ENCODE results near the gene NAT16.
"Not testable (repeated sequence)": the region's sequence is repeated elsewhere in the genome, so short reads cannot be mapped to it uniquely, and the experiment has no call there.

The NAT16 gene

DNA sequence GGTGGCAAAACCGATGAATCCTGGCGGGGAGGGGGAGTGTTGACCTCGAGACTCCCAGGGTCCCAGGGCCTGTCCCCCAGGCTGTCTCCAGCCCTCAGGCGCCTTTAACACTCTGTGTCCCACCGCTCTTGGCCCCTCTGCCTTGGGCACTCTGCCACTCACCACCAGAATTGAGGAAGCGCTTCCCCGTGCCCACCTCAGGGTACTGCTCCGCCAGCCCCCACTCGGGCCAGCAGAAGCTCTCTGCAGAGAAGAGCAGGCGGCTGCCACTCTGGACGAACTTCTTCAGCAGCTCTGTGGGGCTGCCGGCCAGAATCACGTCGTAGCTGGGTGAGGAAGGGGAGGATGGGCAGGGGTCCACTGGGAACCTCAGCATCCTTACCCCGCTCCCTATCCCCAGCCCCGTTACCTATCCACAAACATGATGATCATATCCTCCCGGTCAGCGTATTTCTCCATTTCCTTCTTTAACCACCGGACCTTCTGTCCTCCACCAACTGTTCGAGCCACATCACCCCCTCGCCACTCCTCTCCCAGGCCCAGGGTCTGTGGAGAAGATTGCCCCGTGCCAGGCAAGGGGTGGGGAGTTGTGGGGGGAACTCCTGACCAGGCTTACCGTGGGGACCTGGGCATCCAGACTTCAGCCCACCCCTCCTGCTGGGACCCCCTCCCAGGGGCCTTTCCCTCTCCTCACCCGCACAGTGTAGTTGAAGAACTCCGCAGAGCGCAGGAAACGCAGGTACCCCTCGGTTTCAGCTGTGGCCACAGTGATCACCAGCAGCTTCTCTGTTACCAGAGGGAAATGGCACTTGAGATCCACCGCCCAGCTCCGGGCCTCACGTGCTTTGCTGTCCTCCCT, 36.1 kb upstream of the NAT16 start:
- H3K9ac ChIP-seq (ENCODE audit: low read length in 2 of 2), result peak overlapping the region; percentile 72 to 81
- no peaks in the 10 kb centered on the region for H3K9me3 ChIP-seq (ENCODE audit: control insufficient read depth in 2 of 2, low read length in 2 of 2)
- peaks cover 35% of the 10 kb centered on the region for H3K4me1 ChIP-seq (ENCODE audit: control insufficient read depth, insufficient read depth, low read length)
- peak overlapping the region; percentile 80 for H3K27ac ChIP-seq (ENCODE audit: low read length)
- H3K36me3 ChIP-seq (ENCODE audit: control insufficient read depth in 2 of 2, insufficient read depth in 2 of 2, low read length in 2 of 2), result peaks cover 6 to 13% of the 10 kb centered on the region in 2 donors
- no peaks in the 10 kb centered on the region for H3K27me3 ChIP-seq (ENCODE audit: control insufficient read depth in 1 of 2, insufficient read depth in 2 of 2, low read length in 2 of 2)
- peak overlapping the region; percentile 90 to 97 for H3K4me3 ChIP-seq (ENCODE audit: low read length in 2 of 2)

DNA sequence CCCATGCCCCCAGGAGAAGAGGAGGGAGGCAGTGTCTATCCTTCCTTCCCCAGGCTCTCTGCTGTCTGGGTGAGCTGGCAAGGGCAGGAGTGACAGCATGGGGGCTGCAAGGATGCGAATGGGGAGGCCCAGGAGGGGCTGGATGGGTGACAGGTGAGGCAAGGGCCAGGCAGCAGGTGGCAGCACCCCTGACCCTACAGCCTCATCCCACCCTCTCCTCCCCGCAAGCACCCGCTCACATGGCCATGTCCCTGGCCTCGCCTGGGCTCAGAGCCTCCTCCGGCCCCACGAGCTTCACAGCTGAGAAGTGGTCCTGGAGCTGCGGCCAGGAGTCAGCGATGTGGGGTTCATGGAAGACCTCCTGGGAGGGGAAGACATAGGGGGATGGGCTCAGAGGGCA, 31.9 kb upstream of the NAT16 start:
- Histone ChIP-seq H3K4me3 (ENCODE audit: low read length in 2 of 2) (no peak overlapping the region), H3K27me3 (ENCODE audit: control insufficient read depth in 1 of 2, insufficient read depth in 2 of 2, low read length in 2 of 2) (no peaks in the 10 kb centered on the region), H3K36me3 (ENCODE audit: control insufficient read depth in 2 of 2, insufficient read depth in 2 of 2, low read length in 2 of 2) (peaks cover 7 to 28% of the 10 kb centered on the region in 2 donors), H3K9ac (ENCODE audit: low read length in 2 of 2) (no peak overlapping the region), H3K27ac (ENCODE audit: low read length) (no peak overlapping the region), H3K9me3 (ENCODE audit: control insufficient read depth in 2 of 2, low read length in 2 of 2) (no peaks in the 10 kb centered on the region), H3K4me1 (ENCODE audit: control insufficient read depth, insufficient read depth, low read length) (peaks cover 17% of the 10 kb centered on the region)

DNA sequence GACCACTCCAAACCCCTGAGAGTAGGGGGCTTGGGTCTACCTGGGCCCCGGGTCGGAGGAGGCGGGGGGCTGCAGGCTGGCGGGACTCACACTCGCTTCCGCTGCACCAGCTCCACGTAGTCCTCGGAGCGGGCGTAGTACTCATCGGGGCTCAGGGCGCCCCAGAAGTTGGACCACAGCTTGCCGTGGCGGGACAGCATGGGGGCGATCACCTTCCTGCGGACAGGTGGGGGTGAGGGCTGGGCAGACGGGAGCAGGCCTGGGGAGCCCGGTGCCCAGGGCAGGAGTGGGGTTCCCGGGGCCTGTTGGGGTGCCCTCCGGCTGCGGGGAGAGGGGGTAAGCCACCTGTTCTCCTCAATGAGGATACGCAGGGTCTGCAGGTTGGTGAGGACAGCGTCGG, 31.4 kb upstream of the NAT16 start:
- no peaks in the 10 kb centered on the region for H3K9me3 ChIP-seq (ENCODE audit: control insufficient read depth in 2 of 2, low read length in 2 of 2)
- H3K4me1 ChIP-seq (ENCODE audit: control insufficient read depth, insufficient read depth, low read length), result peaks cover 12% of the 10 kb centered on the region
- no peak overlapping the region for H3K9ac ChIP-seq (ENCODE audit: low read length in 2 of 2)
- no peak overlapping the region for H3K27ac ChIP-seq (ENCODE audit: low read length)
- peaks cover 7 to 31% of the 10 kb centered on the region in 2 donors for H3K36me3 ChIP-seq (ENCODE audit: control insufficient read depth in 2 of 2, insufficient read depth in 2 of 2, low read length in 2 of 2)
- no peaks in the 10 kb centered on the region for H3K27me3 ChIP-seq (ENCODE audit: control insufficient read depth in 1 of 2, insufficient read depth in 2 of 2, low read length in 2 of 2)
- no peak overlapping the region for H3K4me3 ChIP-seq (ENCODE audit: low read length in 2 of 2)

DNA sequence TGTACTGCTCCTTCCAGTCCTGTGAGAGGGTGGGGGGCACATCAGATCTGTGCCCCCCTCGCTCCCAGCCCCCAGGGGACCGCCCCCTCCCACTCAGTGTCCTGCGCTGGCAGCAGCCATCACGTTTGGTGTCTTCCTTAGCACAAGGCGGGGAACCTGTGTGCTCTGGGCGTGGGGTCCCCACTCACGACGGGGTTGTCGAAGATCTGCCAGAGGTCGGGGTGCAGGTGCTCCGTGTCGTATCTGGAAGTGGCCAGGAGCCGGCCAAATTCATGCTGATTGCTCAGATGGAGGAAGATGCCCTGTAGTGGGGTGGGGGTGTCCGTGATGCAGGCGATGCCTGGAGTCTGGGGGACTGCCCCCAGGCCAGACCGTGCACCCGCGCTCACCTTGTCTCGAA, 30.1 kb upstream of the NAT16 start:
- no peak overlapping the region for H3K9ac ChIP-seq (ENCODE audit: low read length in 2 of 2)
- no peaks in the 10 kb centered on the region for H3K27me3 ChIP-seq (ENCODE audit: control insufficient read depth in 1 of 2, insufficient read depth in 2 of 2, low read length in 2 of 2)
- H3K36me3 ChIP-seq (ENCODE audit: control insufficient read depth in 2 of 2, insufficient read depth in 2 of 2, low read length in 2 of 2), result peaks cover 7 to 34% of the 10 kb centered on the region in 2 donors
- no peak overlapping the region for H3K27ac ChIP-seq (ENCODE audit: low read length)
- peaks cover 3% of the 10 kb centered on the region for H3K4me1 ChIP-seq (ENCODE audit: control insufficient read depth, insufficient read depth, low read length)
- H3K4me3 ChIP-seq (ENCODE audit: low read length in 2 of 2), result no peak overlapping the region
- H3K9me3 ChIP-seq (ENCODE audit: control insufficient read depth in 2 of 2, low read length in 2 of 2), result no peaks in the 10 kb centered on the region

DNA sequence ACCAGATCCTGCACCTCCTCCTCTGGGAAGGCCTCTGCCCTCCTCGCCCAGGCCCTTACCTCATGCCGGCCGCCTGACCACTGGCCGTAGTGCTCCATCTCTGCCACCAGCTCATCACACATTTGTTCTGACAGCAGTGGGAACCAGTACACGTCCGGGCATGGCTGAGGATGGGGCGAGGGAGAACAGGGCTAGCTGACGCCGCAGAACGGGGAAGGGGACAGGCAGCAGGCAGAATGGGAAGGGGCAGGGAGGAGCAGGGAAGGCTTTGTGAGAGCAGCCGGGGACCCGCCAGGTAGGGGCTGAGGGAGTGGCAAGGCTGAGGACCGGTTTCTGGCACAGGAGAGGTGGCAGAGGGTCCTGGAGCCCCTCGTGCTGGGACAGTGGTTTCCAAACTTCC, 28.7 kb upstream of the NAT16 start:
- Histone ChIP-seq H3K9me3 (ENCODE audit: control insufficient read depth in 2 of 2, low read length in 2 of 2) (no peaks in the 10 kb centered on the region), H3K4me3 (ENCODE audit: low read length in 2 of 2) (no peak overlapping the region), H3K27me3 (ENCODE audit: control insufficient read depth in 1 of 2, insufficient read depth in 2 of 2, low read length in 2 of 2) (no peaks in the 10 kb centered on the region), H3K36me3 (ENCODE audit: control insufficient read depth in 2 of 2, insufficient read depth in 2 of 2, low read length in 2 of 2) (peaks cover 7 to 31% of the 10 kb centered on the region in 2 donors), H3K27ac (ENCODE audit: low read length) (no peak overlapping the region), H3K9ac (ENCODE audit: low read length in 2 of 2) (no peak overlapping the region), H3K4me1 (ENCODE audit: control insufficient read depth, insufficient read depth, low read length) (no peaks in the 10 kb centered on the region)

DNA sequence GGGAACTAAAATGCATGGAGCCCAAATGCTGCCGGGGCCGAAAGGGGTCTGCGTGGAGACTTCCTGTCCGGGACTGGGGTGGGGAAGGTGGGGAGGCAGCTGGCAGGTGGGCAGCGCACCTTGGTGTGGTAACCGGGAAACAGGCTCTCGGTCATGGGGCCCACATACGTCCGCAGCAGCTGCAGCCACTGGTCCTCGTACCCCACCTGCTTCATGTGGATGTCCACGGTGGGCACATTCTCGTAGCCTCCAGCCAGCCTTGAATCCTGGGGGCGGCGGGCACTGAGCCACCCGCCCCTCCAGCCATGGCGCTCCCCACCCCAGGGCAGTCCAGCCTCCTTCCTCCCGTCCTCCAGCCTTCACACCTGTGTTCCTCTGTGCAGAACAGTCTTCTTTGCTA, 27.4 kb upstream of the NAT16 start:
- H3K4me1 ChIP-seq (ENCODE audit: control insufficient read depth, insufficient read depth, low read length), result peaks cover under 1% of the 10 kb centered on the region
- no peak overlapping the region for H3K4me3 ChIP-seq (ENCODE audit: low read length in 2 of 2)
- peaks cover 5 to 7% of the 10 kb centered on the region in 2 donors for H3K27me3 ChIP-seq (ENCODE audit: control insufficient read depth in 1 of 2, insufficient read depth in 2 of 2, low read length in 2 of 2)
- no peak overlapping the region for H3K27ac ChIP-seq (ENCODE audit: low read length)
- H3K9me3 ChIP-seq (ENCODE audit: control insufficient read depth in 2 of 2, low read length in 2 of 2), result no peaks in the 10 kb centered on the region
- H3K36me3 ChIP-seq (ENCODE audit: control insufficient read depth in 2 of 2, insufficient read depth in 2 of 2, low read length in 2 of 2), result peaks cover 7 to 29% of the 10 kb centered on the region in 2 donors
- no peak overlapping the region for H3K9ac ChIP-seq (ENCODE audit: low read length in 2 of 2)

DNA sequence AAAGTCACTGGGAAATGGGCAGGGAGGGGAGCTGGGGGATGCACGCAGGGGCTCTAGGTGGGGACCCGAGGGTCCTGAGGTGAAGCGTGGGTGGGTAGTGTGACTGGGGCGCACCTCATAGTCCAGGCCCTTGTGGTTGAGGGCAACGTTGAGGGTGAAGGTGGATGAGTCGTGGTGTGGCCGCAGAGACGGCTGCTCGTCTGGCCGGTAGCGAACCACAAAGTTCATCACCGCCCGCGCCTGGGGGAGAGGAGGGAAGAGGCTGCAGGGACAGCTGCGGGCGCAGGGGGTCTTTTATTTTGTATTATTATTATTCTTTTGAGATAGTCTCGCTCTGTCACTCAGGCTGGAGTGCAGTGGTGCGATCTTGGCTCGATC, 26.6 kb upstream of the NAT16 start:
- Histone ChIP-seq H3K9ac (ENCODE audit: low read length in 2 of 2) (no peak overlapping the region), H3K4me1 (ENCODE audit: control insufficient read depth, insufficient read depth, low read length) (peaks cover 8% of the 10 kb centered on the region), H3K27me3 (ENCODE audit: control insufficient read depth in 1 of 2, insufficient read depth in 2 of 2, low read length in 2 of 2) (peaks cover 12 to 15% of the 10 kb centered on the region in 2 donors), H3K27ac (ENCODE audit: low read length) (no peak overlapping the region), H3K36me3 (ENCODE audit: control insufficient read depth in 2 of 2, insufficient read depth in 2 of 2, low read length in 2 of 2) (peaks cover 5 to 24% of the 10 kb centered on the region in 2 donors), H3K9me3 (ENCODE audit: control insufficient read depth in 2 of 2, low read length in 2 of 2) (no peaks in the 10 kb centered on the region), H3K4me3 (ENCODE audit: low read length in 2 of 2) (no peak overlapping the region)

DNA sequence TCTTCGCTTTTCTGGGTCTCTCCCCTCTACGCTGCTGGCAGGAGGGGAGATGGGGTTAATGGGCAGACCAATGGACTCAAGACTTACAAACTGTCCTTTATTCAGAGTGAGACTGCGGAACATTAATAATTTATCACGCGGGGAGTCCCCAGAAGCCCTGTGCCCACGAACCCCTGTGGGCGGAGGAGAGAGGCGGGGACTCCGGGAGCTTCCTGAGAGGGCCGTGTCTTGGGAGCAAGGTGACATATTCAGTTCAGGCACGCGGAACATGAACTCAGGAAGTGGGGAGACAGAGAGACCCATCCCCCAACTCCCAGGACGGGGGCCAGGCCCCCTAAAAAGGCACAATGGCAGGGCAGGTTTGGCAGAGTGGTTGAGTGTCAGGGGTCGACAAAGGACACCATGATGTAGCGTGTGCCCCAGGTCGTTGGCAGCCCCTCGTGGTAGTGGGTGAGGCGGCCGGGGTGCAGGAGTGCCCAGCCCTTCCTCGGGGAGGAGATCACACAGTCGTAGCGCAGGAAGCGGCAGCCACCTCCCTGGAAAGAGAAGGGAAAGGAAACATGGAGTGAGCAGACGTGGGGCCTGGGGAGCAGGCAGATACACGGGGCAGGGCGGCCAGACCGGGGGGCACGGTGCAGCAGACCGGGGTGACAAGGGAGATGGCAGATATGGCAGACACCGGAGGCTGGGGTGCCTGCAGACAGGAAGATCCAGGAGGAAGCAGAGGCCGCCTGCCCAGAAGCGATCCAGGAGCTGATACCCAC, 26.0 kb upstream of the NAT16 start:
- Histone ChIP-seq H3K4me3 (ENCODE audit: low read length in 2 of 2) (no peak overlapping the region), H3K27ac (ENCODE audit: low read length) (no peak overlapping the region), H3K4me1 (ENCODE audit: control insufficient read depth, insufficient read depth, low read length) (peaks cover 10% of the 10 kb centered on the region), H3K9ac (ENCODE audit: low read length in 2 of 2) (no peak overlapping the region), H3K36me3 (ENCODE audit: control insufficient read depth in 2 of 2, insufficient read depth in 2 of 2, low read length in 2 of 2) (peaks cover 0 to 22% of the 10 kb centered on the region in 2 donors), H3K27me3 (ENCODE audit: control insufficient read depth in 1 of 2, insufficient read depth in 2 of 2, low read length in 2 of 2) (peaks cover 13 to 17% of the 10 kb centered on the region in 2 donors), H3K9me3 (ENCODE audit: control insufficient read depth in 2 of 2, low read length in 2 of 2) (no peaks in the 10 kb centered on the region)

DNA sequence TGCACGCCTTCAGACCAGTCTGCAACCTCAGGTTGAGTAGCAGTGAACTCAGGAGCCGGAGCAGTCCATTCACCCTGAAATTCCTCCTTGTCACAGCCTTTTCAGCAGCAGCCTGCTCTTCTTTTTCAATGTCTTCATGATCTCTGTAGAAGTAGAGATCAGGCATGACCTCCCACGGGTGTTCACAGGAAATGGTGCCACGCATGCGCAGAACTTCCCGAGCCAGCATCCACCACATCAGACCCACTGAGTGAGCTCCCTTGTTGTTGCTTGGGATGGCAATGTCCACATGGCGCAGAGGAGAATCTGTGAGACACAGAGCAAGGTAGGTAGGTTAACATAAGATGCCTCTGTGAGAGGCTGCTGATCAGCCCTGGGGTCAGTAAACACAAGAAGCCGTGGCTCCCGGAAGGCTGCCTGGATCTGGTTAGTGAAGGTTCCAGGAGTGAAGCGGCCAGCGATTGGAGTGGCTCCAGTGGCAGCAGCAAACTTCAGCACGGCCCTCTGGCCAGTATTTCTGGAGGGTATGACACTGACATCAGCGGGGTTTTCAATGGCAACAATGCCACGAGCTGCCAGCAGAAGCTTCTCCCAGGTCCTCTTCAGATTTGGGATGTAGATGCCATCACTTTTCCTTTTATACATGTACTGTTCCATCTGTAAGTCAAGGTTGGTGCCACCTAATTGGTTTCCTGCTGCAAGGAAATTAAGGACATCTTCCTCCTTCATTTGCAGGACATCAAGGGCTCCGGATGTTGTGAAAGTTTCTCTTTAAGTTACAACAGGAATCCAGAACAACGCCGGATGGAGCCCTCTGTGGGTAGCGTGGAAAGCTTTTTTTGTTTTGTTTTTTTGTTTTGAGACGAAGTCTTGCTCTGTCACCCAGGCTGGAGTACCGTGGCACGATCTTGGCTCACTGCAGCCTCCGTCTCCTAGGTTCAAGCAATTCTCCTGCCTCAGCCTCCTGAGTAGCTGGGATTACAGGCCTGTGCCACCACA, 23.9 kb upstream of the NAT16 start:
- not testable (repeated sequence) for H3K27ac ChIP-seq (ENCODE audit: low read length); H3K4me3 ChIP-seq (ENCODE audit: low read length in 2 of 2); H3K9me3 ChIP-seq (ENCODE audit: control insufficient read depth in 2 of 2, low read length in 2 of 2); H3K4me1 ChIP-seq (ENCODE audit: control insufficient read depth, insufficient read depth, low read length); H3K9ac ChIP-seq (ENCODE audit: low read length in 2 of 2)
- peaks cover 21 to 27% of the 10 kb centered on the region in 2 donors for H3K27me3 ChIP-seq (ENCODE audit: control insufficient read depth in 1 of 2, insufficient read depth in 2 of 2, low read length in 2 of 2)
- H3K36me3 ChIP-seq (ENCODE audit: control insufficient read depth in 2 of 2, insufficient read depth in 2 of 2, low read length in 2 of 2), result peaks cover 0 to 14% of the 10 kb centered on the region in 2 donors

DNA sequence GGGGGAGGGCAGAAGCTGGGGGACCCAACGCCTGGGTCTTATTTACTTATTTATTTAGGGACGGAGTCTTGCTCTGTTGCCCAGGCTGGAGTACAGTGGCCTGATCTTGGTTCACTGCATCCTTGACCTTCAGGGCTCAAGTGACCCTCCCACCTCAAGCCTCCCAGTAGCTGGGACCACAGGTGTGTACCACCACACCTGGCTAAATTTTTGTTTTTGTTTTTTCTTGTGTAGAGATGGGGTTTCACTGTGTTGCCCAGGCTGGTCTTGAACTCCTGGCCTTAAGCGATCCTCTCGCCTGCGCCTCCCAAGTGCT, 22.5 kb upstream of the NAT16 start:
- H3K27ac ChIP-seq (ENCODE audit: low read length), result no peak overlapping the region
- no peaks in the 10 kb centered on the region for H3K9me3 ChIP-seq (ENCODE audit: control insufficient read depth in 2 of 2, low read length in 2 of 2)
- H3K27me3 ChIP-seq (ENCODE audit: control insufficient read depth in 1 of 2, insufficient read depth in 2 of 2, low read length in 2 of 2), result peaks cover 23 to 33% of the 10 kb centered on the region in 2 donors
- peaks cover 0 to 8% of the 10 kb centered on the region in 2 donors for H3K36me3 ChIP-seq (ENCODE audit: control insufficient read depth in 2 of 2, insufficient read depth in 2 of 2, low read length in 2 of 2)
- H3K9ac ChIP-seq (ENCODE audit: low read length in 2 of 2), result no peak overlapping the region
- peaks cover 10% of the 10 kb centered on the region for H3K4me1 ChIP-seq (ENCODE audit: control insufficient read depth, insufficient read depth, low read length)
- H3K4me3 ChIP-seq (ENCODE audit: low read length in 2 of 2), result no peak overlapping the region

All from stomach smooth muscle (tissue), 2 donors.